Calu3 (cell line): ENCODE data around the gene MARCKSL1. TPM values are rescaled to one million over a fixed set of nuclear protein-coding genes. Genes with fewer than 3 reads are reported as not detected.

Source experiments
- BruUV-seq: library from RNA; stranded (reverse); fragments of 400-500 nt; replicated peaks from 2 replicates; lab custom pipeline; 2021; lab: Mats Ljungman, UMichigan
- CTCF ChIA-PET: fragments of 300-600 bp; sonication (Branson Sonifier 250); formaldehyde crosslinking; loops from one replicate; lab custom pipeline; 2022; ENCODE audit warnings: antibody characterized with exemption; lab: Charles Lee
- DNase-seq: peaks from one replicate; pipeline ENCODE4 v3.0.0; 2022
- H3K27ac Mint-ChIP-seq: one replicate; pipeline ENCODE4 v1.8.0; 2022; ENCODE audit warnings: mixed read lengths; ENCODE audit not compliant: unreplicated experiment
- H3K27me3 Mint-ChIP-seq: one replicate; pipeline ENCODE4 v1.8.0; 2022; ENCODE audit warnings: mixed read lengths; ENCODE audit not compliant: unreplicated experiment
- H3K36me3 Mint-ChIP-seq: one replicate; pipeline ENCODE4 v1.8.0; 2022; ENCODE audit warnings: mild to moderate bottlenecking, moderate library complexity, mixed read lengths; ENCODE audit not compliant: insufficient read depth, unreplicated experiment
- H3K4me1 Mint-ChIP-seq: one replicate; pipeline ENCODE4 v1.8.0; 2022; ENCODE audit warnings: mild to moderate bottlenecking, low read depth, mixed read lengths; ENCODE audit not compliant: unreplicated experiment
- H3K4me3 Mint-ChIP-seq: one replicate; pipeline ENCODE4 v1.8.0; 2022; ENCODE audit warnings: mild to moderate bottlenecking, low read depth, moderate library complexity, mixed read lengths; ENCODE audit not compliant: unreplicated experiment
- H3K9me3 Mint-ChIP-seq: one replicate; pipeline ENCODE4 v1.8.0; 2022; ENCODE audit warnings: low read depth, mixed read lengths; ENCODE audit not compliant: unreplicated experiment
- CTCF ChIP-seq: fragments of 200-600 bp; IDR thresholded peaks from one replicate; pipeline ENCODE4 v1.8.0; 2022; ENCODE audit warnings: antibody characterized with exemption; ENCODE audit not compliant: unreplicated experiment
- intact Hi-C: fragments of 100-400 bp; cut with micrococcal nuclease; formaldehyde crosslinking; loops from one replicate; pipeline ENCODE4 v1.10.0; 2022; ENCODE audit not compliant: unreplicated experiment
- total RNA-seq: library from RNA; stranded (reverse); gene quantifications from 2 replicates; pipeline ENCODE4 v1.2.3, GENCODE V29; 2022

The MARCKSL1 gene
- total RNA-seq, 1 experiment from 2014 or later, result 169 TPM

- Mint-ChIP-seq H3K36me3 (peaks cover 10% of the 10 kb centered on the region), H3K4me1 (peaks cover 23% of the 10 kb centered on the region), H3K4me3 (no peak overlapping the region), H3K9me3 (no peaks in the 10 kb centered on the region), H3K27me3 (peaks cover 13% of the 10 kb centered on the region), H3K27ac (no peak overlapping the region)
- CTCF ChIA-PET, result interaction anchor here (0.9 to 1.7 kb wide), 3 partner anchors 9 to 49 kb away, joined by 3 to 10 read pairs (median 3); partner anchors contain the start of genes BSDC1 and MARCKSL1
- BruUV-seq, result no TSS peak
- DNase-seq, result peak; percentile 28
- no peak for TF ChIP-seq CTCF
- intact Hi-C loops, result no loop called here
These were observed 9.3 kb upstream of the MARCKSL1 start for GRCh38 chr1:32345289-32345827.

- no peak for TF ChIP-seq CTCF
- no peak for DNase-seq
- intact Hi-C loops, result no loop called here
- Mint-ChIP-seq H3K27ac (no peak overlapping the region), H3K27me3 (peaks cover 13% of the 10 kb centered on the region), H3K4me1 (peaks cover 49% of the 10 kb centered on the region), H3K36me3 (peaks cover 9% of the 10 kb centered on the region), H3K9me3 (no peaks in the 10 kb centered on the region), H3K4me3 (no peak overlapping the region)
- no TSS peak for BruUV-seq
- CTCF ChIA-PET, result no interaction called here
These were observed 6.7 kb upstream of the MARCKSL1 start for GRCh38 chr1:32342704-32343103.

GRCh38 chr1:32341971-32342370 lies 5.9 kb upstream of the MARCKSL1 start:
- intact Hi-C loops, result no loop called here
- no peaks in the 10 kb centered on the region for H3K9me3 Mint-ChIP-seq
- peaks cover 13% of the 10 kb centered on the region for H3K27me3 Mint-ChIP-seq
- H3K4me3 Mint-ChIP-seq, result no peak overlapping the region
- H3K4me1 Mint-ChIP-seq, result peaks cover 57% of the 10 kb centered on the region
- BruUV-seq, result no TSS peak
- peak; percentile 37 for DNase-seq
- H3K36me3 Mint-ChIP-seq, result peaks cover 12% of the 10 kb centered on the region
- no peak overlapping the region for H3K27ac Mint-ChIP-seq
- CTCF ChIA-PET, result interaction anchor here (1.4 kb wide), 1 partner anchor 20 kb away, joined by 6 read pairs; no protein-coding TSS in a partner anchor
- TF ChIP-seq CTCF, result no peak

DNA sequence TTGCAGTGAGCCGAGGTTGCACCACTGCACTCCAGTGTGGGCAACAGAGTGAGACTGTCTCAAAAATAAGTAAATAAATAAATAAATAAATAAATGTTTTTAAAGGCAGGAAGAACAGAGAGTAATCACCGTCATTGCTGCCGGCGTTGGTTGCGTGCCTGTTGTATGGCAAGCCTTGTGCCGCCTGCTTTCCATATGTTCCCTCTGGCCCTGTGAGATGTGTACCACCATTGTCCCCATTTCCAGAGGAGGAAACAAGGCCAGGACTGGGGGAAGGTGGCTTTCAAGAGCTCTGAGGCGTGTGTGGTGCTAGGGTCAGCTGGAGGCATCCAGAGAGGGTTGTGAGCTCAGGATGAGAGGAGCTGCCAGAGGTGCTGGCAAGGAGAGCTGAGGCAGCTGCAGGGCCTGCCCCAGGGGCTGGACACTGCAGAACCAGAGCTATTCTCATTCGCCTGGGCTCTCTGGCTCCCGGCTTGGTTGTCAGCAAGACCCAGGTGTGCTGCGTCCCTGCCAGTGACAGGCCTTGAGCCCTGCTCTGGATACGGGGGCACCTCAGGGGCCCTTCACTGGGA lies 5.2 kb upstream of the MARCKSL1 start:
- Mint-ChIP-seq H3K27ac (no peak overlapping the region), H3K27me3 (peaks cover 9% of the 10 kb centered on the region), H3K9me3 (no peaks in the 10 kb centered on the region), H3K36me3 (peaks cover 18% of the 10 kb centered on the region), H3K4me1 (peaks cover 54% of the 10 kb centered on the region), H3K4me3 (no peak overlapping the region)
- TF ChIP-seq CTCF, result no peak
- DNase-seq, result no peak
- CTCF ChIA-PET, result interaction anchor here (1.4 kb wide), 1 partner anchor 19 kb away, joined by 6 read pairs; no protein-coding TSS in a partner anchor
- BruUV-seq, result no TSS peak
- intact Hi-C loops, result no loop called here
